ENCODE measurements around the gene BCL6B.
A peak's percentile ranks its signal among the peaks of the same experiment; 100 is the strongest.

The BCL6B gene

GRCh38 chr17:7014261-7014994, 8.4 kb upstream of the BCL6B start:
- TF ChIP-seq EZH2phosphoT487 (conservative IDR thresholded peaks at IDR 0.05; ENCODE audit: low read length) (no peak), CTCF (IDR thresholded peaks at IDR 0.05; ENCODE audit: insufficient read depth, low read length, poor library complexity, severe bottlenecking) (peak; percentile 28)
- H3K79me2 ChIP-seq (ENCODE audit: insufficient read depth, low read length) = peaks cover 41% of the 10 kb centered on the region

GRCh38 chr17:7014995-7015958, 7.6 kb upstream of the BCL6B start:
- Histone ChIP-seq H2AFZ (ENCODE audit: low read depth, low read length, severe bottlenecking) (peak overlapping the region; percentile 10), H3K27ac (ENCODE audit: low read depth, low read length) (peak overlapping the region; percentile 93), H3K9me3 (ENCODE audit: insufficient read depth, low read length) (no peaks in the 10 kb centered on the region), H3K36me3 (ENCODE audit: low read length) (no peaks in the 10 kb centered on the region), H3K4me2 (ENCODE audit: low read depth, low read length, poor library complexity, severe bottlenecking) (peak overlapping the region; percentile 61), H3K4me3 (ENCODE audit: insufficient read depth, low read length, poor library complexity, severe bottlenecking) (peak overlapping the region; percentile 63), H3K9ac (ENCODE audit: low read length) (peak overlapping the region; percentile 89), H3K9me2 (replicated peaks; ENCODE audit: insufficient read depth, low read length) (no peaks in the 10 kb centered on the region), H3K27me3 (ENCODE audit: low read length) (no peaks in the 10 kb centered on the region), H4K20me1 (ENCODE audit: low read depth, low read length) (no peaks in the 10 kb centered on the region), H3F3A (ENCODE audit: insufficient read depth) (peaks cover 21% of the 10 kb centered on the region), H3K79me2 (ENCODE audit: insufficient read depth, low read length) (peaks cover 32% of the 10 kb centered on the region)
- no peak for TF ChIP-seq CTCF (IDR thresholded peaks at IDR 0.05; ENCODE audit: insufficient read depth, low read length, poor library complexity, severe bottlenecking)
- no peak for TF ChIP-seq EZH2phosphoT487 (conservative IDR thresholded peaks at IDR 0.05; ENCODE audit: low read length)

More at GRCh38 chr17:7014261-7014994, 8.4 kb upstream of the BCL6B start:
- H3F3A ChIP-seq (ENCODE audit: insufficient read depth) = peaks cover 21% of the 10 kb centered on the region
- no peak overlapping the region for H2AFZ ChIP-seq (ENCODE audit: low read depth, low read length, severe bottlenecking)
- no peaks in the 10 kb centered on the region for H3K27me3 ChIP-seq (ENCODE audit: low read length)
- H3K27ac ChIP-seq (ENCODE audit: low read depth, low read length) = peak overlapping the region; percentile 93
- no peaks in the 10 kb centered on the region for H4K20me1 ChIP-seq (ENCODE audit: low read depth, low read length)
- H3K36me3 ChIP-seq (ENCODE audit: low read length) = no peaks in the 10 kb centered on the region
- H3K9me2 ChIP-seq (replicated peaks; ENCODE audit: insufficient read depth, low read length) = no peaks in the 10 kb centered on the region
- H3K9me3 ChIP-seq (ENCODE audit: insufficient read depth, low read length) = no peaks in the 10 kb centered on the region
- H3K4me3 ChIP-seq (ENCODE audit: insufficient read depth, low read length, poor library complexity, severe bottlenecking) = peak overlapping the region; percentile 96
- peak overlapping the region; percentile 89 for H3K9ac ChIP-seq (ENCODE audit: low read length)
- peak overlapping the region; percentile 99 for H3K4me2 ChIP-seq (ENCODE audit: low read depth, low read length, poor library complexity, severe bottlenecking)

- no peaks in the 10 kb centered on the region for H3K9me2 ChIP-seq (replicated peaks; ENCODE audit: insufficient read depth, low read length)
- H3K9me3 ChIP-seq (ENCODE audit: insufficient read depth, low read length) = no peaks in the 10 kb centered on the region
- no peaks in the 10 kb centered on the region for H3K36me3 ChIP-seq (ENCODE audit: low read length)
- H2AFZ ChIP-seq (ENCODE audit: low read depth, low read length, severe bottlenecking) = no peak overlapping the region
- no peak overlapping the region for H3K4me2 ChIP-seq (ENCODE audit: low read depth, low read length, poor library complexity, severe bottlenecking)
- H3K9ac ChIP-seq (ENCODE audit: low read length) = no peak overlapping the region
- H3F3A ChIP-seq (ENCODE audit: insufficient read depth) = peaks cover 21% of the 10 kb centered on the region
- peaks cover 21% of the 10 kb centered on the region for H3K79me2 ChIP-seq (ENCODE audit: insufficient read depth, low read length)
- no peak overlapping the region for H3K27ac ChIP-seq (ENCODE audit: low read depth, low read length)
- H4K20me1 ChIP-seq (ENCODE audit: low read depth, low read length) = no peaks in the 10 kb centered on the region
- no peaks in the 10 kb centered on the region for H3K27me3 ChIP-seq (ENCODE audit: low read length)
- TF ChIP-seq EZH2phosphoT487 (conservative IDR thresholded peaks at IDR 0.05; ENCODE audit: low read length) (no peak), CTCF (IDR thresholded peaks at IDR 0.05; ENCODE audit: insufficient read depth, low read length, poor library complexity, severe bottlenecking) (no peak)
- no peak overlapping the region for H3K4me3 ChIP-seq (ENCODE audit: insufficient read depth, low read length, poor library complexity, severe bottlenecking)
Measured at GRCh38 chr17:7016418-7016817, 6.4 kb upstream of the BCL6B start.
